Stomach (tissue), 4 donors: ENCODE results near the gene PPM1L.

Source experiments
- EP300 ChIP-seq: sonication (generic); formaldehyde crosslinking; IDR thresholded peaks from one replicate; pipeline ENCODE4 v1.6.1; 2017; ENCODE audit warnings: antibody characterized with exemption
- POLR2A ChIP-seq, 4 donors: fragments of 450-650 bp; IDR thresholded peaks; one replicate each; pipeline ENCODE4 v1.6.1; 2016; ENCODE audit warnings: antibody characterized with exemption in 4 of 4, control low read depth in 2 of 4, mild to moderate bottlenecking in 1 of 4, moderate library complexity in 1 of 4
- POLR2AphosphoS5 ChIP-seq, 3 donors: sonication (generic); formaldehyde crosslinking; IDR thresholded peaks; one replicate each; pipeline ENCODE4 v1.6.1; 2016; ENCODE audit warnings: antibody characterized with exemption in 3 of 3
- TF ChIP-seq, protein P1 (sequence below), 7 experiments: fragments of 450-650 bp in 4 of 7; fragments of 200-600 bp in 3 of 7; sonication (generic) in 3 of 7; IDR thresholded peaks; one replicate each; pipeline ENCODE4 v1.5.1; 2016 to 2019; ENCODE audit warnings: antibody characterized with exemption in 7 of 7, control low read depth in 2 of 7, mild to moderate bottlenecking in 1 of 7

DNA sequence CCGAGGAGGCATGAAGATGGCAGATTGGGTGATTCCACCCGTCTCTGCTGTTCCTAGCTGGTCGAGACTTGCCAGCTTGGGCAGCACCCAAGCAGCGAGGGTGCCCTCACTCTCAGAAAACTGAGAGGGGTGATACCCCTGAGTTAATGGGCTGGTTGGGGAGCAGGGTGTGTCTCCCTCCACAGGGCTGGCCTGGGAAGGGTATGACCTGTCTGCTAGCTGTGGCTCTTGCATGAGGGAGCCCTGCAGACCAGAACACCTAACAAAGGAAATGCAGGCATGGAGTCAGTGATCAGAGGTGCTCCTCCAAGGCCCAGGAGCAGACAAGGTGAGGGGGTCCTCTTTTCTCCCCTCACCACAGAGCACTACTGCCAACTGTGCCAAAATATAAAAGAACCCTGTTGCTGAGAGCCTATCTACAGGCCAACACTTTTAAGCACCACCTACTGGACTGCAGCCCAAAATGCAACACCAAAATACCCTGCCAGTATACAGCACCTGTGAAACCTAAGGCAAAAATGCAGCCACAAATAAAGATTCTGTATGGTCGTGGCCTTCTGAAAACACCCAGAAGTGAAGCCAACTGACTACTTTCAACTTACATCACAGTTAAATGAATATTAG lies 35.8 kb upstream of the PPM1L start:
- TF ChIP-seq, protein P1, sequence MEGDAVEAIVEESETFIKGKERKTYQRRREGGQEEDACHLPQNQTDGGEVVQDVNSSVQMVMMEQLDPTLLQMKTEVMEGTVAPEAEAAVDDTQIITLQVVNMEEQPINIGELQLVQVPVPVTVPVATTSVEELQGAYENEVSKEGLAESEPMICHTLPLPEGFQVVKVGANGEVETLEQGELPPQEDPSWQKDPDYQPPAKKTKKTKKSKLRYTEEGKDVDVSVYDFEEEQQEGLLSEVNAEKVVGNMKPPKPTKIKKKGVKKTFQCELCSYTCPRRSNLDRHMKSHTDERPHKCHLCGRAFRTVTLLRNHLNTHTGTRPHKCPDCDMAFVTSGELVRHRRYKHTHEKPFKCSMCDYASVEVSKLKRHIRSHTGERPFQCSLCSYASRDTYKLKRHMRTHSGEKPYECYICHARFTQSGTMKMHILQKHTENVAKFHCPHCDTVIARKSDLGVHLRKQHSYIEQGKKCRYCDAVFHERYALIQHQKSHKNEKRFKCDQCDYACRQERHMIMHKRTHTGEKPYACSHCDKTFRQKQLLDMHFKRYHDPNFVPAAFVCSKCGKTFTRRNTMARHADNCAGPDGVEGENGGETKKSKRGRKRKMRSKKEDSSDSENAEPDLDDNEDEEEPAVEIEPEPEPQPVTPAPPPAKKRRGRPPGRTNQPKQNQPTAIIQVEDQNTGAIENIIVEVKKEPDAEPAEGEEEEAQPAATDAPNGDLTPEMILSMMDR (IDR thresholded peaks at IDR 0.05) = no peak
- TF ChIP-seq POLR2A (IDR thresholded peaks at IDR 0.05) = no peak
- TF ChIP-seq POLR2AphosphoS5 (IDR thresholded peaks at IDR 0.05) = no peak
- no peak for TF ChIP-seq EP300
